Activated B cell treated with CpG ODN at 0.5 μM for 24 hours (primary cell): ENCODE data around the gene MYOM3. TPM values are rescaled to one million over a fixed set of nuclear protein-coding genes. Genes with fewer than 3 reads are reported as not detected.

Source experiments
- ATAC-seq: fragments of 200-7000 bp; cut with Tn5 transposase; one replicate; pipeline ENCODE4 v1.10.0; 2021; ENCODE audit warnings: low read depth, mild to moderate bottlenecking, moderate library complexity
- CTCF ChIA-PET: fragments of 350-600 bp; sonication (Branson Sonifier 250); formaldehyde crosslinking; loops from one replicate; lab custom pipeline; 2021; ENCODE audit warnings: antibody characterized with exemption; lab: Charles Lee
- POLR2A ChIA-PET: fragments of 350-600 bp; sonication (Branson Sonifier 250); formaldehyde crosslinking; loops from one replicate; lab custom pipeline; 2021; ENCODE audit warnings: antibody characterized with exemption; lab: Charles Lee
- DNase-seq: peaks from one replicate; pipeline ENCODE4 v3.0.0; 2022
- H3K27ac Mint-ChIP-seq: one replicate; pipeline ENCODE4 v1.8.0; 2020; ENCODE audit warnings: mixed read lengths
- H3K27me3 Mint-ChIP-seq: one replicate; pipeline ENCODE4 v1.8.0; 2021; ENCODE audit warnings: mixed read lengths
- H3K36me3 Mint-ChIP-seq: one replicate; pipeline ENCODE4 v1.8.0; 2021; ENCODE audit warnings: low read depth, mixed read lengths
- H3K4me1 Mint-ChIP-seq: one replicate; pipeline ENCODE4 v1.8.0; 2021; ENCODE audit warnings: mixed read lengths
- H3K4me3 Mint-ChIP-seq: one replicate; pipeline ENCODE4 v1.8.0; 2020; ENCODE audit warnings: mild to moderate bottlenecking, mixed read lengths
- H3K9me3 Mint-ChIP-seq: one replicate; pipeline ENCODE4 v1.8.0; 2020; ENCODE audit warnings: mixed read lengths
- intact Hi-C: fragments of 100-400 bp; cut with micrococcal nuclease; formaldehyde crosslinking; loops from one replicate; pipeline ENCODE4 v1.15.1; 2024
- total RNA-seq: library from RNA; stranded (reverse); gene quantifications from 2 replicates; pipeline ENCODE4 v1.2.3, GENCODE V29; 2022
- TF ChIP-seq, protein P1 (sequence below): fragments of 200-600 bp; IDR thresholded peaks from one replicate; pipeline ENCODE4 v1.8.0; 2022; ENCODE audit warnings: antibody characterized with exemption, mild to moderate bottlenecking

Gene MYOM3
- total RNA-seq, 1 donor from 2014 or later = not detected

DNA sequence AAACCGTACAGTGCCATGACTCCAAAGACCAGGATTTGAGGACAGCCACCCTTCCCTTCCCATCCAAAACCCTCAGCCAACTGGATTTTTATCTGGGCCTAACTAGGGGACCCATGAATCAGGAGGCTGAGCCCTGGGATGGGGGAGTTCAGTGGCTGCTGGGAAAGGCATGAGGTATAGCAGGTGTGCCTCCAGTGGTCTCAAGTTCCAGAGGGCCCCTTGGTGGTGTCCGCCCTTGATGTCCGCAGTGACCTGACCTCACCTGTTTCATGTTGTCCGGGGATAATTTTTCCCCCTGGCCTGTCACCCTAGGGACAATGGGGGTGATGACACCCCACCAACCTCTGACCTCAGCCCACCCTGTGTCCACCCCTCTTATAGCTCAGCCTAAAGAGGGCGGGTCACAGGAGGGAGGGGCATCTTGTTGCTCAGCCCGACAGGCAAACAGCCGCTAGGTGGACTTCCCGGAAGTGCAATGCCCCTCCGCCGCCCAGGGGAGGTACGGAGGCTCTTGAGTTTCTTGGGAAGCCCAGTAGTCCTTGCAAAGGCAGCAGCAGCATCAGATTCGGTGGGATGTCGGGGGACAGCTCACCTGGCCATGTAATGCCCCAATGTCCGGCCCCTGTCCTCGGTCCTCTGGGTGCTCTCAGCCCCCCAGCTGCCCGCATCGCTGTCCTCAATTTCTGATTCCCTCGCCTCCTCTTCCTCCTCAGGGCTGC, 44.8 kb upstream of the MYOM3 start:
- H3K27ac Mint-ChIP-seq = no peak overlapping the region
- H3K9me3 Mint-ChIP-seq = no peaks in the 10 kb centered on the region
- intact Hi-C loops = no loop called here
- peaks cover 64% of the 10 kb centered on the region for H3K36me3 Mint-ChIP-seq
- no peak for ATAC-seq
- ChIA-PET POLR2A (interaction anchor here (2.1 to 7.3 kb wide), 2 partner anchors 32 to 235 kb away, joined by 4 to 96 read pairs; partner anchors contain the start of gene IFNLR1), CTCF (interaction anchor here (9.6 kb wide), 1 partner anchor 236 kb away, joined by 243 read pairs; no protein-coding TSS in a partner anchor)
- H3K4me1 Mint-ChIP-seq = peaks cover 14% of the 10 kb centered on the region
- no peak overlapping the region for H3K4me3 Mint-ChIP-seq
- no peak for DNase-seq
- TF ChIP-seq, protein P1, sequence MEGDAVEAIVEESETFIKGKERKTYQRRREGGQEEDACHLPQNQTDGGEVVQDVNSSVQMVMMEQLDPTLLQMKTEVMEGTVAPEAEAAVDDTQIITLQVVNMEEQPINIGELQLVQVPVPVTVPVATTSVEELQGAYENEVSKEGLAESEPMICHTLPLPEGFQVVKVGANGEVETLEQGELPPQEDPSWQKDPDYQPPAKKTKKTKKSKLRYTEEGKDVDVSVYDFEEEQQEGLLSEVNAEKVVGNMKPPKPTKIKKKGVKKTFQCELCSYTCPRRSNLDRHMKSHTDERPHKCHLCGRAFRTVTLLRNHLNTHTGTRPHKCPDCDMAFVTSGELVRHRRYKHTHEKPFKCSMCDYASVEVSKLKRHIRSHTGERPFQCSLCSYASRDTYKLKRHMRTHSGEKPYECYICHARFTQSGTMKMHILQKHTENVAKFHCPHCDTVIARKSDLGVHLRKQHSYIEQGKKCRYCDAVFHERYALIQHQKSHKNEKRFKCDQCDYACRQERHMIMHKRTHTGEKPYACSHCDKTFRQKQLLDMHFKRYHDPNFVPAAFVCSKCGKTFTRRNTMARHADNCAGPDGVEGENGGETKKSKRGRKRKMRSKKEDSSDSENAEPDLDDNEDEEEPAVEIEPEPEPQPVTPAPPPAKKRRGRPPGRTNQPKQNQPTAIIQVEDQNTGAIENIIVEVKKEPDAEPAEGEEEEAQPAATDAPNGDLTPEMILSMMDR = no peak
- H3K27me3 Mint-ChIP-seq = no peaks in the 10 kb centered on the region

DNA sequence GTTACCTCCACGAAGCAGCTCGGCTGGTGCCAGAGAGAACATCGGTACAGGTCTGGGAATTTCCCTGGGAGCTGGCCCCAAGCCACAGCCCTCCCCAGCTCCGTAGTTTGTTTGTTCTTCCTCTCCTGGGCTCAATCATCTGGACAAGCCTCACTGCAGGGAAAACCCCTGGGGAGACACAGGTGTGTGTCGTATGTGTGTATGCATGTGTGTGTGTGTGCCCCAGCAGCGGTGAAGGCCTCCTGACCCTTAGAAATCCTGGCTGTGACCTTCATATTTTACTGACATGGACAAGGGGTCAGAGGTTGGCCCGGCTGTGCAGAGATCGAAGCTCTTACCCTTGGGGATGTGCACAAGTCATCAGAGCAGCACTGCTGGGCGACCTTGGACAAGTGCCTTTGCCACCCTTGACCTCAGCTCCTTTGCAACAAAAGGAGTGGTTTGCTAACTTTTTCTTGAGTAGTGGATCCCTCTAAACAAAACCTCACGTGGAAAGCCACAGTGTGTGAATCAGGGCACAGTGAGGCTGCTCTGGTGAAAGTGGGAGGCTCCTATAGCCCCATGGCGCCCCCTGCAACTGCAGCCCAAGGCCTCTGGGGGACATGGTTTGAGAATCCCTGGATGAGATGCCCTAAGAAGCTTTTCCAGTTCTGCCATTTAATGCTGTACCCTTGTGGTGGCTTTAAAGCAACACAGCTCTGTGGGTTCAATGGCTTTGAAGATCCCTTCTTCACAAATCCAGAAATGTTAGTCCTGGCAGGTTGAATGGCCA, 43.3 kb upstream of the MYOM3 start:
- intact Hi-C loops = no loop called here
- H3K4me3 Mint-ChIP-seq = peak overlapping the region; percentile 24
- ChIA-PET CTCF (interaction anchor here (0.9 to 9.6 kb wide), 5 partner anchors 12 to 254 kb away, joined by 3 to 243 read pairs (median 5); partner anchors contain the start of gene IL22RA1), POLR2A (interaction anchor here (1.3 to 7.3 kb wide), 3 partner anchors 33 to 237 kb away, joined by 4 to 96 read pairs (median 4); partner anchors contain the start of gene IFNLR1)
- H3K27ac Mint-ChIP-seq = peak overlapping the region; percentile 76
- TF ChIP-seq, protein P1 = no peak
- peaks cover 27% of the 10 kb centered on the region for H3K4me1 Mint-ChIP-seq
- peaks cover 2% of the 10 kb centered on the region for H3K27me3 Mint-ChIP-seq
- no peaks in the 10 kb centered on the region for H3K9me3 Mint-ChIP-seq
- ATAC-seq = no peak
- no peak for DNase-seq
- H3K36me3 Mint-ChIP-seq = peaks cover 50% of the 10 kb centered on the region

DNA sequence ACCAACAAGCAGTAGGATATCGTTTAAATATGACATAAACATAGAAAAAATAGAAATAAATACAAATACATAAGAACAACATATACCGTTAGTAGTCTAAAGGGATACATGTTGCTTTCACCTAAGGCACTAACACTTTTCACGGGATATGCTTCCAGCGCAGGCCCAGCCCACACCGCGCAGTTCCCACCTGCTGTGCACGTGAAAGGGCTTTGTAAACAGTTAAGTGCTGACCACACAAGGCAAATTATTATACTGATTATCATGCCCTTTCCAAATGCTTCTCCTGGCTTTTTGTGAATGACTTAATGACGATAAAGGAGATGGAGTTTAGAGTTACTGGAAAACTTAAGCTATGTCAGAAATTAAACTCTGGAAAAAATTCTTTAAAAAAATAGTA, 42.3 kb upstream of the MYOM3 start:
- TF ChIP-seq, protein P1 = no peak
- Mint-ChIP-seq H3K4me1 (peaks cover 32% of the 10 kb centered on the region), H3K9me3 (no peaks in the 10 kb centered on the region), H3K27me3 (peaks cover 2% of the 10 kb centered on the region), H3K27ac (no peak overlapping the region), H3K36me3 (peaks cover 41% of the 10 kb centered on the region), H3K4me3 (no peak overlapping the region)
- intact Hi-C loops = no loop called here
- DNase-seq (no peak), ATAC-seq (no peak)
- ChIA-PET POLR2A (interaction anchor here (0.6 to 7.3 kb wide), 4 partner anchors 34 to 253 kb away, joined by 4 to 96 read pairs (median 6); partner anchors contain the start of gene IFNLR1), CTCF (interaction anchor here (1.3 to 9.6 kb wide), 5 partner anchors 36 to 261 kb away, joined by 3 to 243 read pairs (median 12); partner anchors contain the start of gene NIPAL3)

DNA sequence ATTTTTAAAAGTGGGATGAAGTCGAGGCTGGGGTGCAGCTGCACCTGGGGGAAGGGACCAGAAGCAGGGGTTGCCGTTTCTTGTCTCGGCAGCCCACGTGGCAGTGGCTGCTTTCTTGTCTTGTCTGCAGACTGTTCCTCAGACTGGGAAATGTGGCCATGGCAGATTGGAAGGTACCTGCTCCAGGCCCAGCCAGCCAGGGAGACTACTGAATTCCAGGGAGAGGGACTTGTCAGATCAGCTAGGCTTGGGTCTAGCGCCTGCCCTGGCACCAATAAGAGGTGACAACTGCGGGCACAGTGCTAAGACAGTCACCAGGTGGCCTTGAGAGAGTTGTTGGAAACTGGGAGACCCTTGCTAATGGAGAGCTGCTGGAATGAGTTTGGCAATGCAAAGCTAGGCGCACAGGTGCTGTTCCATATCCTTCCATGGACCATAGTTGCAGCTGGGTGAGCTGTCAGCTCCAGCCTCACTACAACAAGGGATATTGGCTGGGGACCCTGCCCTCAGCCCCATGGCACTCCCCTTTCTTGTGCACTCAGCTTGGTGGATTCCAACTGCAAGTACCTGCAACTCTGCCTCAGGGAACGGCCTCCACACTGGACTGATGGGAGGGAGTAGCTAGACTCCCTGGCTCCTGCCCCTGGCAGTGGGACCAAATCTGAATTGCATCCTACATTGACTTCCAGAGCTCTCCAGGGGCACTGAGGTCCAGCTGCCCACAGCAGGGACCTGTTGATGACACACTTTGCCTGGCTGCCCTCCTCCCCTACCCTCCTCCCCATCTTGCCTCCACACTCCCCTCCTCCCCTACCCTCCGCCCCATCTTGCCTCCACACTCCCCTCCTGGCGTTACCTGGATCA, 40.9 kb upstream of the MYOM3 start:
- intact Hi-C loops = no loop called here
- CTCF ChIA-PET = interaction anchor here (0.5 to 9.6 kb wide), 5 partner anchors 37 to 339 kb away, joined by 3 to 243 read pairs (median 3); partner anchors contain the start of gene NIPAL3
- ATAC-seq (no peak), DNase-seq (no peak)
- Mint-ChIP-seq H3K9me3 (no peaks in the 10 kb centered on the region), H3K27me3 (peaks cover 3% of the 10 kb centered on the region), H3K4me3 (no peak overlapping the region), H3K36me3 (peaks cover 27% of the 10 kb centered on the region), H3K4me1 (peaks cover 32% of the 10 kb centered on the region), H3K27ac (no peak overlapping the region)
- TF ChIP-seq, protein P1 = no peak
- POLR2A ChIA-PET = interaction anchor here (1.2 to 7.3 kb wide), 2 partner anchors 36 to 47 kb away, joined by 5 to 96 read pairs; partner anchors contain the start of gene IFNLR1
